ENCODE measurements around the gene PDF. TPM values are rescaled to one million over a fixed set of nuclear protein-coding genes. Genes with fewer than 3 reads are reported as not detected.

PDF gene
- total RNA-seq, 1 donor from 2014 or later: 12.1 TPM

GRCh38 chr16:69277413-69277812 is 53.0 kb downstream of the PDF start:
- DNase-seq (ENCODE audit: low read depth in 2 of 2): no peak

Other genes with a start within 250 kb of the PDF start
- 1.4 and 1.7 TPM in 2 replicates for gene HAS3, start 224.9 kb downstream of the PDF start, total RNA-seq
- 60.4 and 62.3 TPM in 2 replicates for gene CHTF8, start 198.0 kb downstream of the PDF start, total RNA-seq
- gene UTP4, start 197.9 kb downstream of the PDF start, total RNA-seq: 11.1 and 11.7 TPM in 2 replicates
- 39.0 and 72.0 TPM in 2 replicates for gene SNTB2, start 143.4 kb downstream of the PDF start, total RNA-seq
- gene VPS4A, start 19.2 kb downstream of the PDF start, total RNA-seq: 24.6 and 32.7 TPM in 2 replicates
- gene COG8, start 9.0 kb upstream of the PDF start, total RNA-seq: 13.1 and 21.0 TPM in 2 replicates
- gene NIP7, start 9.2 kb upstream of the PDF start, total RNA-seq: 19.4 and 26.8 TPM in 2 replicates
- 0.20 TPM in 1 of 2 replicates, not detected in the other for gene TMED6, start 21.2 kb upstream of the PDF start, total RNA-seq
- 12.4 and 22.4 TPM in 2 replicates for gene TERF2, start 55.4 kb upstream of the PDF start, total RNA-seq
- gene CYB5B, start 94.0 kb upstream of the PDF start, total RNA-seq: 48.2 and 52.8 TPM in 2 replicates
- gene NFAT5, start 235.4 kb upstream of the PDF start, total RNA-seq: 21.8 and 40.3 TPM in 2 replicates

Data from lung microvascular endothelial cell (primary cell).